Amniotic epithelial cell (primary cell): ENCODE data around the gene PEAR1.
A peak's percentile ranks its signal among the peaks of the same experiment; 100 is the strongest.

ENCODE experiments used
- DNase-seq: peaks from one replicate; pipeline ENCODE4 v3.0.0-alpha.2; 2010; ENCODE audit warnings: low read depth

The PEAR1 gene

DNA sequence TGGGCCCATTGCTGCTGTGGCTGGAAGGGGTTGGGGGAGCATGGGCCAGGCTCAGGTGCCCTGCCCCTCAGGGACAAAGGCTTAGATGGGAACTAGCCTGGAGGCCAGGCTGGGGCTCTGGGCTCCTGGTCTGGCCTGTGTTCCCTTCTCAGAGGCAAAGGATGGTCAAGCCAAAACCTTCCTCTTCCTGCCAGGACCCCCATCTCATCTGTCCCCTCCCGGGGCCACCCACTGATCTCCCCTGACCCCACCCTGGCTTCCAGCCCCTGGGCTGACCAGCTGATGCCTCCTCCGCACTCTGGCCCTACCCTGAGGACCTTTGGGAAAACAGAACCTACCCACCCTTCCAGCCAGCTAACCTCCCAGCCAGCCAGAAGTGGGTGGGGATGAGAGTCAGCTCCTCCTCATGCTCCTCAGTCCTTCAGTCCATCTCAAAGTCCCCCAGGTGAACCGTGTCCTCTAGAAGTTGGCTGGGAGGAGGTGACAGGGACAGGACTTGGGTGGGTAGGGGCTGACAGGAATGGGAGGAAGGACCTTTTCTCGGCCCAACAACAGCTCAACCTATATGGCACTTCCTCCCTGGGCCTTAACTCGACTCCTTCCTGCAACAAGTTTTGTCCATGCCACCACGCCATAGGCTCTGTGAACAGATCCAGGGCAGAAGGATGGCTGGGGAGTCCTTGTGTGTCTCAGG lies 7.5 kb downstream of the PEAR1 start:
- no peak for DNase-seq

DNA sequence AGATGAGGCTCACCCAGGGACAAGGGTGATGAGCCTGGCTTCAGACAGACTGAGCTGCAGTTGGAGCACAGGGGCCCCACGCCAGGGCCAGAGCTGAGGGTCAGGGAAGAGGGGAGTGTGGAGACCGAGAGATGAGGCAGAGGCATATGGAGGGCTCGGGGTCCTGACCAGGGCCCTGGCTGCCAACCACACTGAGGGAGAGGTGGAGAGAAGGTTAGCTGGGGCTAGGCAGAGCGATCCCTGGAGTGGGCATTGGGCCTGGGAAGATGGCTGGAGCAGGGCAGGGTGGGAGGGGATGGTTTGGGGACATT lies 8.0 kb downstream of the PEAR1 start:
- no peak for DNase-seq

GRCh38 chr1:156901966-156902915 lies 8.7 kb downstream of the PEAR1 start:
- DNase-seq: no peak

- DNase-seq: no peak
These were observed 10.0 kb downstream of the PEAR1 start for GRCh38 chr1:156903328-156904091.

DNA sequence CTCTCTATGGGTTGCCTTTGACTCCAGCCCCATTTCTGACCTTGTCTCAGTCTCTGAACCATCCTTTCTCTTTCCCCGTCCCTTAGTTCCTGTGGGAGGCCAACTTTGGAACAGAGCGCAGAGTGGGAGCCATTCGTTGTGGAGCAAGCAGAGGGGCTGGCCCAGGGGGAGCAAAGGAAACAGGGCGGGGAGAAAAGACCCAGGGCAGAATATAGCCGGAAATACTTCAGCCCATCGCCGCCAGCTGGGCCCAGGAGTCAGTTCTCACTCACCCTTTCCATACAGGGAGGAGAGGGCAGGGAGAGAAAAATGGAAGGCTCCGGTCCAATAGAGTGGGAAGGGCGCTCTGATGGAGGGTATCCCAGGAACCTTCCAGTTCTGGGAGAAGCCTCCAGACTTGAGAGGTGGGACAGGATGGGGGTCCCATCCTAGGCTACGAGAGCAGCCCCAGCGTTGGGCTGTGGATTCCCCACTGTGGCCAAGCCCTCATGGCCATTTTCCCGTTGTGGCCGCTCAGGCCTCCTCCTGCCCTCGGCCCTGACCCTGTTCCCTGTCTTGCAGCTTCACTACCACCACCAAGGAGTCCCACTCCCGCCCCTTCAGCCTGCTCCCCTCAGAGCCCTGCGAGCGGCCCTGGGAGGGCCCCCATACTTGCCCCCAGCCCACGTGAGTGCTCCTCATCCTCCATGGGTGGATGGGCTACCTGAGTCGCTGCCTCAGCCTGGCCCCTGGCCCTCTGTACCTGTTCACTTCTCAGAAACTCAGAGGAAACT lies 10.9 kb downstream of the PEAR1 start:
- no peak for DNase-seq

GRCh38 chr1:156905176-156905575 lies 11.7 kb downstream of the PEAR1 start:
- DNase-seq: no peak

GRCh38 chr1:156905651-156906050 lies 12.1 kb downstream of the PEAR1 start:
- DNase-seq: no peak

GRCh38 chr1:156906206-156906906 lies 12.8 kb downstream of the PEAR1 start:
- no peak for DNase-seq

- DNase-seq: no peak
These were observed 15.0 kb downstream of the PEAR1 start for GRCh38 chr1:156908541-156908940.

GRCh38 chr1:156908955-156909354 lies 15.4 kb downstream of the PEAR1 start:
- no peak for DNase-seq

DNA sequence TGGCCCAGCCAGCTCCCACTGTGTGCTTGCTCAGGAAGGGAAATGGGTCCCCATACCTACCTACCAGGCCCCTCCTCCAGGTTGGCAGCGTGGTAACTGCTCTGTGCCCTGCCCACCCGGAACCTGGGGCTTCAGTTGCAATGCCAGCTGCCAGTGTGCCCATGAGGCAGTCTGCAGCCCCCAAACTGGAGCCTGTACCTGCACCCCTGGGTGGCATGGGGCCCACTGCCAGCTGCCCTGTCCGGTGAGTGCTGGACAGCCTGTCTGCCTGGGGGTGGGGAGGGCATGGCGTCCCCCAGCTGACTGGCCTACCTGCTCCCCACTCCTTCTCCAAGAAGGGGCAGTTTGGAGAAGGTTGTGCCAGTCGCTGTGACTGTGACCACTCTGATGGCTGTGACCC lies 16.2 kb downstream of the PEAR1 start:
- no peak for DNase-seq

GRCh38 chr1:156910309-156910782 lies 16.8 kb downstream of the PEAR1 start:
- no peak for DNase-seq

DNA sequence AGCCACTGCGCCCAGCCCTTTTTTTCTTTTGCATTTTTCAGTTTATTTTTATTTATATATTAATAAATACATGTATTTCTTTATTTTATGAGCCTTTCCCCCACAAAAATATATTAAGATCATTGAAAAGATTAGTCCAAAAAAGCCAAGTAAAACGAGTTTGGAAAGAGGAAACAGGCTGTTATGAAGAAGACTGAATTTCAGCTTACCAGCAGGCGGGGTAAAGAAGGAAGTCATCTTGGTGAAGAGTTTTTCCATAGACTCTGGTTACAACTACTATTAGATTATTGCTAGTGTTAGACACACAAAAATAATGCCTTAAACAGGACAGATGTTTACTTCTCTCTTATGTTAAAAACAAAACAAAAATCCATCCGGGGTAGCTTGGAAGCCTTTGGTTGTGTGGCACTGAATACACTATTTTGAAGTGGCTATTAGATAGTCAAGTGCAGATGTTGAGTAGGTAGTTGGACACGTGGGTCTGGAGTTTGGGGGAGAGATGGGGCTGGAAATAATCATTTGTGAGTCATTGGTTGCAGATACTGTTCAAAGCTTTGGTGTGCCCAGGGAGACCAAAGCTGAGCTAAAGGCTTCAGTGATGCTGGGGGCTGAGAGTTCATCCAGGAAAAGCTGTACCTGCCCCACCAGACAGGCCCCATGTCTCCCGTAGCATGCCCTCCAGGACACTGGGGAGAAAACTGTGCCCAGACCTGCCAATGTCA lies 18.2 kb downstream of the PEAR1 start:
- DNase-seq: no peak

- DNase-seq: no peak
These were observed 18.8 kb downstream of the PEAR1 start for GRCh38 chr1:156912310-156912709.

GRCh38 chr1:156912861-156913808 lies 19.6 kb downstream of the PEAR1 start:
- DNase-seq: no peak

DNA sequence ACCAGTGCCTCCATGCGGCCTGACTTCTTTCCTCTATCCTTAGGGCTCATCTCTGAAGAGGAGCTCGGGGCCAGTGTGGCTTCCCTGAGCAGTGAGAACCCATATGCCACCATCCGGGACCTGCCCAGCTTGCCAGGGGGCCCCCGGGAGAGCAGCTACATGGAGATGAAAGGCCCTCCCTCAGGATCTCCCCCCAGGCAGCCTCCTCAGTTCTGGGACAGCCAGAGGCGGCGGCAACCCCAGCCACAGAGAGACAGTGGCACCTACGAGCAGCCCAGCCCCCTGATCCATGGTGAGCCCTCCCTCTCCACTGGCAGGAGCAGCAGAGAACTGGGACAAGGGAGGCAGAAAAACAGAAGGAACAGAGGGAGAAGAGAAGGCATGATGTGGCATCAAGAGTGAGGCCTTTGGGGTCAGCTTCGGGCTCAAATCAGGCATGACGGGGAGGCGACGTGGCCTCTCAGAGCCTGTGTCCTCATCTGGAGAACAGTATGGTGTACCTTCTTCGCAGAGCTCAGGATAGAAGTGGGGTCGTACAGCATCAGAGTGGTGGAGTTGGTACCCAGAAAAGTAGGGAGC lies 20.4 kb downstream of the PEAR1 start:
- no peak for DNase-seq

GRCh38 chr1:156914440-156914856 lies 20.9 kb downstream of the PEAR1 start:
- peak; percentile 92 for DNase-seq

GRCh38 chr1:156920233-156921052 lies 26.9 kb downstream of the PEAR1 start, which contains the start of gene LRRC71:
Gene LRRC71 (plus strand): TSS chr1:156920632. CDS start chr1:156920804, 172 bp downstream.
- DNase-seq: peak; percentile 52
